Measurements from ENCODE around the gene ZNF791. TPM values are rescaled to one million over a fixed set of nuclear protein-coding genes. Genes with fewer than 3 reads are reported as not detected.

Gene ZNF791
- total RNA-seq, 1 experiment from 2014 or later, result 15.2 TPM

DNA sequence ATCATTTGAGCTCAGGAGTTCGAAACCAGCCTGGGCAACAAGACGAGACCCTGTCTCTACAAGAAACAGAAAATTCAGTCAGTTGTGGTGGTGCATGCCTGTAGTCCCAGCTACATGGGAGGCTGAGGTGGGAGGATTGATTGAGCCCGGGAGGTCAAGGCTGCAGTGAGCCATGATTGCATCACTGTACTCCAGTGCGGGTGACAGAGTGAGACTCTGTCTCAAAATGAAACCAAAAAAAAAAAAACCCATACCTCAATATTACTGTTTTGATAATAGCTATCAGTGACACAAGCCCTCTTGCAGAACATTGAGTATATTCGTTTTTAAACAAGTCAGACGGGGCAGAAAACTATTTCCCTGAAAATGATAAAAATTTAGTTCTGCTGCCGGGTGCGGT lies 16.2 kb downstream of the ZNF791 start:
- Mint-ChIP-seq H3K36me3 (ENCODE audit: insufficient read depth, unreplicated experiment) (peaks cover 76% of the 10 kb centered on the region), H3K27ac (ENCODE audit: unreplicated experiment) (no peak overlapping the region), H3K4me1 (ENCODE audit: low read depth, unreplicated experiment) (no peaks in the 10 kb centered on the region), H3K27me3 (ENCODE audit: insufficient read depth, unreplicated experiment) (no peaks in the 10 kb centered on the region), H3K9me3 (ENCODE audit: unreplicated experiment) (peaks cover 17% of the 10 kb centered on the region), H3K4me3 (ENCODE audit: unreplicated experiment) (no peak overlapping the region)
- POLR2A ChIA-PET, result no interaction called here
- CTCF ChIA-PET, result no interaction called here
- no peaks in the 10 kb centered on the region for H3K27me3 ChIP-seq (replicated peaks; ENCODE audit: control insufficient read depth, insufficient read depth, low read length)
- no TSS peak for BruUV-seq (replicated peaks)
- intact Hi-C loops (cut with micrococcal nuclease; ENCODE audit: unreplicated experiment), result no loop called here
- no peak for DNase-seq
- H3K4me3 ChIP-seq (ENCODE audit: low read depth, low read length), result no peak overlapping the region
- TF ChIP-seq, protein P1, sequence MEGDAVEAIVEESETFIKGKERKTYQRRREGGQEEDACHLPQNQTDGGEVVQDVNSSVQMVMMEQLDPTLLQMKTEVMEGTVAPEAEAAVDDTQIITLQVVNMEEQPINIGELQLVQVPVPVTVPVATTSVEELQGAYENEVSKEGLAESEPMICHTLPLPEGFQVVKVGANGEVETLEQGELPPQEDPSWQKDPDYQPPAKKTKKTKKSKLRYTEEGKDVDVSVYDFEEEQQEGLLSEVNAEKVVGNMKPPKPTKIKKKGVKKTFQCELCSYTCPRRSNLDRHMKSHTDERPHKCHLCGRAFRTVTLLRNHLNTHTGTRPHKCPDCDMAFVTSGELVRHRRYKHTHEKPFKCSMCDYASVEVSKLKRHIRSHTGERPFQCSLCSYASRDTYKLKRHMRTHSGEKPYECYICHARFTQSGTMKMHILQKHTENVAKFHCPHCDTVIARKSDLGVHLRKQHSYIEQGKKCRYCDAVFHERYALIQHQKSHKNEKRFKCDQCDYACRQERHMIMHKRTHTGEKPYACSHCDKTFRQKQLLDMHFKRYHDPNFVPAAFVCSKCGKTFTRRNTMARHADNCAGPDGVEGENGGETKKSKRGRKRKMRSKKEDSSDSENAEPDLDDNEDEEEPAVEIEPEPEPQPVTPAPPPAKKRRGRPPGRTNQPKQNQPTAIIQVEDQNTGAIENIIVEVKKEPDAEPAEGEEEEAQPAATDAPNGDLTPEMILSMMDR (IDR thresholded peaks at IDR 0.05; ENCODE audit: insufficient read depth in 1 of 2, low read depth in 1 of 2, low read length in 1 of 2, severe bottlenecking in 1 of 2, unreplicated experiment in 1 of 2), result no peak
- peaks cover 40% of the 10 kb centered on the region for H3K9me3 ChIP-seq
- peaks cover 2% of the 10 kb centered on the region for H3K36me3 ChIP-seq (ENCODE audit: control insufficient read depth, insufficient read depth, low read length)
- H3K4me1 ChIP-seq, result no peaks in the 10 kb centered on the region

DNA sequence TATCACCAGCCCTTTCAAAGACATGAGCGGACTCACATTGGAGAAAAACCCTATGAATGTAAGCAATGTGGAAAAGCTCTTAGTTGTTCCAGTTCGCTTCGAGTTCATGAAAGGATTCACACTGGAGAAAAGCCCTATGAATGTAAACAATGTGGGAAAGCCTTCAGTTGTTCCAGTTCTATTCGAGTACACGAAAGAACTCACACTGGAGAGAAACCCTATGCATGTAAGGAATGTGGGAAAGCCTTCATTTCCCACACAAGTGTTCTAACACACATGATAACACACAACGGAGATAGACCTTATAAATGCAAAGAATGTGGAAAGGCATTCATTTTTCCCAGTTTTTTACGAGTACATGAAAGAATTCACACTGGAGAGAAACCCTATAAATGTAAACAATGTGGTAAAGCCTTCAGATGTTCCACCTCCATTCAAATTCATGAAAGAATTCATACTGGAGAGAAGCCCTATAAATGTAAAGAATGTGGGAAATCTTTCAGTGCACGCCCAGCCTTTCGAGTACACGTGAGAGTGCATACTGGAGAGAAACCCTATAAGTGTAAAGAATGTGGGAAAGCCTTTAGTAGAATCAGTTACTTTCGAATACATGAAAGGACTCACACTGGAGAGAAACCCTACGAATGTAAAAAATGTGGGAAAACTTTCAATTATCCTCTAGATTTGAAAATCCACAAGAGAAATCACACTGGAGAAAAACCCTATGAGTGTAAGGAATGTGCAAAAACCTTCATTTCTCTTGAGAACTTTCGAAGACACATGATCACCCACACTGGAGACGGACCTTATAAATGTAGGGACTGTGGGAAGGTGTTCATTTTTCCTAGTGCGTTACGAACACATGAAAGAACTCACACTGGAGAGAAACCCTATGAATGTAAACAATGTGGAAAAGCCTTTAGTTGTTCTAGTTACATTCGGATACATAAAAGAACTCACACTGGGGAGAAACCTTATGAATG lies 17.6 kb downstream of the ZNF791 start:
- Histone ChIP-seq H3K27me3 (replicated peaks; ENCODE audit: control insufficient read depth, insufficient read depth, low read length) (no peaks in the 10 kb centered on the region), H3K9me3 (peaks cover 40% of the 10 kb centered on the region), H3K36me3 (ENCODE audit: control insufficient read depth, insufficient read depth, low read length) (peaks cover 2% of the 10 kb centered on the region), H3K4me1 (no peaks in the 10 kb centered on the region), H3K4me3 (ENCODE audit: low read depth, low read length) (no peak overlapping the region)
- TF ChIP-seq, protein P1 (IDR thresholded peaks at IDR 0.05; ENCODE audit: insufficient read depth in 1 of 2, low read depth in 1 of 2, low read length in 1 of 2, severe bottlenecking in 1 of 2, unreplicated experiment in 1 of 2), result no peak
- intact Hi-C loops (cut with micrococcal nuclease; ENCODE audit: unreplicated experiment), result no loop called here
- ChIA-PET CTCF (no interaction called here), POLR2A (no interaction called here)
- no TSS peak for BruUV-seq (replicated peaks)
- DNase-seq, result no peak
- H3K27ac Mint-ChIP-seq (ENCODE audit: unreplicated experiment), result no peak overlapping the region
- H3K9me3 Mint-ChIP-seq (ENCODE audit: unreplicated experiment), result peaks cover 17% of the 10 kb centered on the region
- no peak overlapping the region for H3K4me3 Mint-ChIP-seq (ENCODE audit: unreplicated experiment)
- no peaks in the 10 kb centered on the region for H3K4me1 Mint-ChIP-seq (ENCODE audit: low read depth, unreplicated experiment)
- H3K27me3 Mint-ChIP-seq (ENCODE audit: insufficient read depth, unreplicated experiment), result no peaks in the 10 kb centered on the region
- H3K36me3 Mint-ChIP-seq (ENCODE audit: insufficient read depth, unreplicated experiment), result peaks cover 68% of the 10 kb centered on the region

DNA sequence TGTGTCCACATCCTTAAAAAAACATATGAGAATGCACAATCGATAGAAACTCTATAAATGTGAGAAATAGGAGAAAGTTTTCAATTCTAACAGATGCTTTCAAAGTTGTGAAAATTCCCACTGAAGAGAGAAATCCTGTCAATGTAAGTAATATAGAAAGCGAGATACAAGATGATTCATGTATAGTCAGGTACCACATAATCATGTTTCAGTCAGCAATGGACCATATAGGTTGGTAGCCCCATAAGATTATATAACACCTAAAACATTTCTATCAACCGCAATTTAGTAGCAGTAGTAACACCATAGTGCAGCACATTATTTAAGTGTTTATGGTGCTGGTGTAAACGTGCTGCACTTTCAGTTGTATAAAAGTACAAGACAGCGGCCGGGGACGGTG lies 18.5 kb downstream of the ZNF791 start:
- TF ChIP-seq, protein P1 (IDR thresholded peaks at IDR 0.05; ENCODE audit: insufficient read depth in 1 of 2, low read depth in 1 of 2, low read length in 1 of 2, severe bottlenecking in 1 of 2, unreplicated experiment in 1 of 2), result no peak
- H3K27ac Mint-ChIP-seq (ENCODE audit: unreplicated experiment), result no peak overlapping the region
- POLR2A ChIA-PET, result interaction anchor here (0.6 kb wide), 1 partner anchor 10 kb away, joined by 5 read pairs; no protein-coding TSS in a partner anchor
- BruUV-seq (replicated peaks), result TSS peak; percentile 24
- DNase-seq, result no peak
- H3K9me3 ChIP-seq, result peaks cover 40% of the 10 kb centered on the region
- peaks cover 2% of the 10 kb centered on the region; the same call in 1 of the 2 replicates for H3K36me3 ChIP-seq (ENCODE audit: control insufficient read depth, insufficient read depth, low read length)
- no peaks in the 10 kb centered on the region for H3K4me1 ChIP-seq
- H3K4me1 Mint-ChIP-seq (ENCODE audit: low read depth, unreplicated experiment), result no peaks in the 10 kb centered on the region
- H3K9me3 Mint-ChIP-seq (ENCODE audit: unreplicated experiment), result peaks cover 23% of the 10 kb centered on the region
- H3K36me3 Mint-ChIP-seq (ENCODE audit: insufficient read depth, unreplicated experiment), result peaks cover 66% of the 10 kb centered on the region
- H3K27me3 ChIP-seq (replicated peaks; ENCODE audit: control insufficient read depth, insufficient read depth, low read length), result no peaks in the 10 kb centered on the region
- CTCF ChIA-PET, result no interaction called here
- no peak overlapping the region for H3K4me3 ChIP-seq (ENCODE audit: low read depth, low read length)
- H3K4me3 Mint-ChIP-seq (ENCODE audit: unreplicated experiment), result no peak overlapping the region
- intact Hi-C loops (cut with micrococcal nuclease; ENCODE audit: unreplicated experiment), result no loop called here
- no peaks in the 10 kb centered on the region for H3K27me3 Mint-ChIP-seq (ENCODE audit: insufficient read depth, unreplicated experiment)
